PC-9 (cell line): ENCODE data around the gene HOXC4. TPM values are rescaled to one million over a fixed set of nuclear protein-coding genes. Genes with fewer than 3 reads are reported as not detected.

Source experiments
- BruUV-seq: library from RNA; stranded (reverse); fragments of 400-500 nt; replicated peaks from 2 replicates; lab custom pipeline; 2021; lab: Mats Ljungman, UMichigan
- CTCF ChIA-PET: fragments of 300-600 bp; sonication (Branson Sonifier 250); formaldehyde crosslinking; loops from one replicate; lab custom pipeline; 2022; ENCODE audit warnings: antibody characterized with exemption; lab: Charles Lee
- POLR2A ChIA-PET: fragments of 300-600 bp; sonication (Branson Sonifier 250); formaldehyde crosslinking; loops from one replicate; lab custom pipeline; 2022; ENCODE audit warnings: antibody characterized with exemption; ENCODE audit not compliant: unreplicated experiment; lab: Charles Lee
- DNase-seq, 2 experiments: peaks; one replicate each; pipeline versions ENCODE4 v3.0.0 to v3.0.0-alpha.2; 2015 to 2022; ENCODE audit warnings: mixed read lengths in 1 of 2
- H2AFZ ChIP-seq: fragments of 200-600 bp; sonication (generic); 2 replicates; pipeline ENCODE4 v1.8.1; 2017; ENCODE audit warnings: antibody characterized with exemption
- H3F3A ChIP-seq: fragments of 200-600 bp; sonication (generic); 2 replicates; pipeline ENCODE4 v1.8.1; 2017; ENCODE audit warnings: antibody characterized with exemption, mild to moderate bottlenecking, low read depth; ENCODE audit not compliant: insufficient read depth
- H3K27ac ChIP-seq: fragments of 200-600 bp; sonication (generic); 2 replicates; pipeline ENCODE4 v1.6.1; 2016; ENCODE audit warnings: mixed run types
- H3K27me3 ChIP-seq: fragments of 200-600 bp; sonication (generic); 2 replicates; pipeline ENCODE4 v1.6.1; 2016; ENCODE audit warnings: low read depth, mixed run types; ENCODE audit not compliant: insufficient read depth
- H3K36me3 ChIP-seq: fragments of 200-600 bp; sonication (generic); 2 replicates; pipeline ENCODE4 v1.6.1; 2016; ENCODE audit warnings: low read depth, mixed run types
- H3K4me1 ChIP-seq: fragments of 200-600 bp; sonication (generic); replicated peaks from 2 replicates; pipeline ENCODE4 v1.6.1; 2016; ENCODE audit warnings: mixed run types; ENCODE audit not compliant: insufficient read depth
- H3K4me2 ChIP-seq: fragments of 200-600 bp; sonication (generic); 2 replicates; pipeline ENCODE4 v1.6.1; 2017; ENCODE audit warnings: mixed run types
- H3K4me3 ChIP-seq: fragments of 200-600 bp; sonication (generic); 2 replicates; pipeline ENCODE4 v1.6.1; 2016; ENCODE audit warnings: mixed run types
- H3K79me2 ChIP-seq: fragments of 200-600 bp; sonication (generic); 2 replicates; pipeline ENCODE4 v1.6.1; 2017; ENCODE audit warnings: low read depth, mixed run types
- H3K9me2 ChIP-seq: fragments of 200-600 bp; sonication (generic); 2 replicates; pipeline ENCODE4 v1.8.1; 2017; ENCODE audit warnings: mild to moderate bottlenecking; ENCODE audit not compliant: insufficient read depth
- H3K9me3 ChIP-seq: fragments of 200-600 bp; sonication (generic); 2 replicates; pipeline ENCODE4 v1.8.1; 2016; ENCODE audit warnings: low read depth; ENCODE audit not compliant: insufficient read depth
- H4K20me1 ChIP-seq: fragments of 200-600 bp; sonication (generic); 2 replicates; pipeline ENCODE4 v1.8.1; 2017; ENCODE audit not compliant: insufficient read depth
- EZH2 ChIP-seq: fragments of 200-600 bp; sonication (generic); IDR thresholded peaks from 2 replicates; pipeline ENCODE4 v1.8.0; 2017; ENCODE audit warnings: antibody characterized with exemption, low read depth
- intact Hi-C: fragments of 100-400 bp; cut with micrococcal nuclease; formaldehyde crosslinking; loops from one replicate; pipeline ENCODE4 v1.10.0; 2022; ENCODE audit not compliant: unreplicated experiment
- total RNA-seq: library from RNA; stranded (reverse); gene quantifications from 2 replicates; pipeline ENCODE4 v1.2.3, GENCODE V29; 2021
- TF ChIP-seq, protein P1 (sequence below): fragments of 200-600 bp; sonication (generic); conservative IDR thresholded peaks from 2 replicates; pipeline ENCODE4 v1.6.1; 2017; ENCODE audit warnings: mixed run types, antibody characterized with exemption, mild to moderate bottlenecking, moderate library complexity

The HOXC4 gene
- total RNA-seq, 1 experiment from 2014 or later: 3.8 TPM

DNA sequence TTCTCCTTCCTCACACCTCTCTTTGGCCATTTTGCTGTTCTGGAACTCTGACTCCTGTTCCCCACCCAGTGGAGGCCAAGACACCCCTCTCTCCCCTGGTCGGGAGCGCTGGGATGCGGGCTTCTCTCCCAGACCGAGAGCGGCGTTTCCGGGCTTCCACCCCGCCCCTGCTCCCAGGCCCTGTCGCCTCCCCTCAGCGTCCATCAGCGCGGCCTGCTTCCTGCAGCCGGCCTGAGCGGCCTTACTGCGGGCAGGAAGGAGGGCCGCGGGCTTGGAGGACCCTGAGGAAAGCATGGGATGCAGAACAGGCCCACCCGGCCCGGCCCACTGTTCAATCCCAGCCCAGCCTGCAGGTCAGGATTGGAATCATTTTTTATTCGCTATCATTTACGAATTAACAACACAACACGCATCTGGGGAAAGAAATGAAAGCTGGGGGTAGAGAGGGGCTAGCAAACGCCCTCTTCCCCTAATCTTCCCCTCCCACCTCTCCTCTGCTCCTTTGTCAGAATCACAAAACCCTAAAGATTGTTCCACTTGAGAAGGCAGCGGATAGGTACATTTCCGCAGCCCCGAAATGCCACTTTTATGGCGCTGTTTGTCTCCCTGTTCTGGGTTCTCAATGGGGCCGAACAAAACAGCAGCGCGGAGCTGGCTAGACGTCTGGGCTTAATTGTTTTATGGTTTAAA lies 48.6 kb upstream of the HOXC4 start:
- no peak overlapping the region for H2AFZ ChIP-seq
- no peak overlapping the region for H3K4me2 ChIP-seq
- H3K36me3 ChIP-seq: no peaks in the 10 kb centered on the region
- TF ChIP-seq, protein P1, sequence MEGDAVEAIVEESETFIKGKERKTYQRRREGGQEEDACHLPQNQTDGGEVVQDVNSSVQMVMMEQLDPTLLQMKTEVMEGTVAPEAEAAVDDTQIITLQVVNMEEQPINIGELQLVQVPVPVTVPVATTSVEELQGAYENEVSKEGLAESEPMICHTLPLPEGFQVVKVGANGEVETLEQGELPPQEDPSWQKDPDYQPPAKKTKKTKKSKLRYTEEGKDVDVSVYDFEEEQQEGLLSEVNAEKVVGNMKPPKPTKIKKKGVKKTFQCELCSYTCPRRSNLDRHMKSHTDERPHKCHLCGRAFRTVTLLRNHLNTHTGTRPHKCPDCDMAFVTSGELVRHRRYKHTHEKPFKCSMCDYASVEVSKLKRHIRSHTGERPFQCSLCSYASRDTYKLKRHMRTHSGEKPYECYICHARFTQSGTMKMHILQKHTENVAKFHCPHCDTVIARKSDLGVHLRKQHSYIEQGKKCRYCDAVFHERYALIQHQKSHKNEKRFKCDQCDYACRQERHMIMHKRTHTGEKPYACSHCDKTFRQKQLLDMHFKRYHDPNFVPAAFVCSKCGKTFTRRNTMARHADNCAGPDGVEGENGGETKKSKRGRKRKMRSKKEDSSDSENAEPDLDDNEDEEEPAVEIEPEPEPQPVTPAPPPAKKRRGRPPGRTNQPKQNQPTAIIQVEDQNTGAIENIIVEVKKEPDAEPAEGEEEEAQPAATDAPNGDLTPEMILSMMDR: no peak
- no peaks in the 10 kb centered on the region; the same call in 1 of the 2 replicates for H3F3A ChIP-seq
- H3K79me2 ChIP-seq: no peaks in the 10 kb centered on the region
- H3K4me1 ChIP-seq: no peaks in the 10 kb centered on the region
- no peaks in the 10 kb centered on the region for H3K9me2 ChIP-seq
- ChIA-PET POLR2A (interaction anchor here (0.6 kb wide), 1 partner anchor 254 kb away, joined by 3 read pairs; no protein-coding TSS in a partner anchor), CTCF (interaction anchor here (0.6 to 1.6 kb wide), 4 partner anchors 146 to 215 kb away, joined by 3 to 8 read pairs (median 4); no protein-coding TSS in a partner anchor)
- no peak overlapping the region for H3K27ac ChIP-seq
- H3K4me3 ChIP-seq: no peak overlapping the region
- H3K27me3 ChIP-seq: no peaks in the 10 kb centered on the region
- no TSS peak for BruUV-seq
- peak in 1 of 2 experiments; percentile 11 for DNase-seq
- H4K20me1 ChIP-seq: no peaks in the 10 kb centered on the region
- H3K9me3 ChIP-seq: no peaks in the 10 kb centered on the region
- intact Hi-C loops: loop anchor here (5.0 kb wide), 2 partner anchors 303 to 372 kb away; no protein-coding TSS in a partner anchor

GRCh38 chr12:54005531-54005852 lies 48.1 kb upstream of the HOXC4 start:
- CTCF ChIA-PET: interaction anchor here (0.6 to 1.6 kb wide), 7 partner anchors 131 to 215 kb away, joined by 3 to 21 read pairs (median 5); no protein-coding TSS in a partner anchor
- no peak for DNase-seq
- Histone ChIP-seq H3K36me3 (no peaks in the 10 kb centered on the region), H3K4me1 (no peaks in the 10 kb centered on the region), H3K79me2 (no peaks in the 10 kb centered on the region), H3K4me2 (no peak overlapping the region), H2AFZ (no peak overlapping the region), H3K27ac (no peak overlapping the region), H3K9me3 (no peaks in the 10 kb centered on the region), H3K4me3 (no peak overlapping the region), H3K27me3 (no peaks in the 10 kb centered on the region), H3K9me2 (no peaks in the 10 kb centered on the region), H4K20me1 (no peaks in the 10 kb centered on the region), H3F3A (no peaks in the 10 kb centered on the region; the same call in 1 of the 2 replicates)
- BruUV-seq: no TSS peak
- intact Hi-C loops: loop anchor here (5.0 kb wide), 2 partner anchors 303 to 372 kb away; no protein-coding TSS in a partner anchor
- TF ChIP-seq, protein P1: no peak
- TF ChIP-seq EZH2: no peak
- POLR2A ChIA-PET: interaction anchor here (0.6 kb wide), 1 partner anchor 254 kb away, joined by 3 read pairs; no protein-coding TSS in a partner anchor

DNA sequence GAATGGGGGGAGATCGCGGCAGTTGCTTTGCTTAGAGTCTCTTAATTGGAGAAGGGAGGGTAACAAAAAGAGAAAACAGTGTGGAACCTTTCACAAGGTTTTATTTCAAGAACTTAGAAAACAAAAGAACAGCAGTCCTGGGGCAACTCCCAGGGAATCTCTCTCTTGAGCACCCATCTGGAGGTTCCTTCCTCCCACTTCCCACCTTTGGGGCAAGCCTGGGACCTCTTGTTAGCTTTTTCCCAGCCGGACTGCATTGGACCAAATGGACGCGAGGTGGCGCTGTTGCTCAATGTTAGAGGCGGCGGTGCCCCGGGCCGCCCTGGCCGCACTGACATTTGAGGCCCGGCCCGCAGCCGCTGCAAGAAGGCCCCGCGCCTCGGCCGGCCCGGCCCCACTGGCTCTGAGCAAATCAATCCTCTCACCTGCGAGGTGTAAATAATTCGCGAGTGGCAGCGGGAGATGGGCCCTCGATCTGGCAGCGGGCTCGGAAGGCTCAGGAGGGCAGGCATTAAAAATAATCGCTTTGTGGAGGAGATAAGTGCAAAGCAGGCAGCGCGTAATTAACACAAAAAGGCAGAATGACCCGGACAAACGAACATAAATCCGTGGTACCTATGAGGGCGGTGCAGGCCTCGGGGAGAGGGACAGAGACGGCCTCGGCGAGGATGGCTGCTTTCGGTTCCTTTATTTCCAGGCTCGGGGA lies 47.6 kb upstream of the HOXC4 start:
- TF ChIP-seq, protein P1: peak; percentile 94
- TF ChIP-seq EZH2: no peak
- peak overlapping the region; percentile 65 for H3K4me2 ChIP-seq
- no peaks in the 10 kb centered on the region for H3K4me1 ChIP-seq
- no peaks in the 10 kb centered on the region for H3K9me3 ChIP-seq
- intact Hi-C loops: loop anchor here (1.0 to 5.0 kb wide), 5 partner anchors 185 to 371 kb away; no protein-coding TSS in a partner anchor
- BruUV-seq: no TSS peak
- H4K20me1 ChIP-seq: no peaks in the 10 kb centered on the region
- H3K27me3 ChIP-seq: no peaks in the 10 kb centered on the region
- H3K79me2 ChIP-seq: no peaks in the 10 kb centered on the region
- DNase-seq: peak; percentile 55 to 85
- no peak overlapping the region for H2AFZ ChIP-seq
- no peaks in the 10 kb centered on the region for H3K9me2 ChIP-seq
- no peaks in the 10 kb centered on the region for H3K36me3 ChIP-seq
- H3F3A ChIP-seq: no peaks in the 10 kb centered on the region; the same call in 1 of the 2 replicates
- ChIA-PET CTCF (interaction anchor here (0.5 to 1.6 kb wide), 7 partner anchors 131 to 210 kb away, joined by 3 to 21 read pairs (median 8); partner anchors contain the start of gene SMUG1), POLR2A (no interaction called here)
- no peak overlapping the region for H3K27ac ChIP-seq
- H3K4me3 ChIP-seq: no peak overlapping the region
